Heart left ventricle (tissue), 13 donors: ENCODE results near the gene ARHGEF17.

ENCODE experiments used
- POLR2A ChIP-seq, 2 donors: fragments of 450-650 bp; IDR thresholded peaks; one replicate each; pipeline ENCODE4 v1.6.1; 2017; ENCODE audit warnings: antibody characterized with exemption in 2 of 2, mild to moderate bottlenecking in 2 of 2, moderate library complexity in 2 of 2
- TF ChIP-seq, protein P1 (sequence below), 12 donors: fragments of 200-600 bp; sonication (generic) in 4 of 12; IDR thresholded peaks; one replicate each; pipeline versions ENCODE4 v1.5.0 to v1.8.0; 2018 to 2022; ENCODE audit warnings: antibody characterized with exemption in 12 of 12, mild to moderate bottlenecking in 5 of 12
- donor health status: ischemic (EF 13 %, LVEDD 7.1; RV severe dilation, severe dysfunction).
- donor health status: DM: no; HTN: yes; CAD: no.
- donor health status: DM: no; HTN: no; CAD: no.
- donor health status: ischemic (EF 25% LVEDD 6.9; RV normal size, moderate dysfunction).
- donor health status: ischemic (EF 25% LVEDD 5.7; RV mildly dilated, moderate dysfunction).
- donor health status: ischemic (EF 35%, LVEDD 5.7; RV mildly dilated, moderate dysfunction).
- donor health status: nonischemic (EF 11% LVEDD 7.7; RV severe dilation, severe dysfunction).
- donor health status: DM: yes; HTN: yes; CAD: no.
- donor health status: PGD.
- donor health status: ischemic (EF 29% LVEDD 5.4; RV normal size, mild dysfunction).
- donor health status: nonischemic (EF 23%, LVEDD 6.1; RV moderate dilation, normal function).

GRCh38 chr11:73330569-73331093 is 22.6 kb downstream of the ARHGEF17 start:
- TF ChIP-seq, protein P1, sequence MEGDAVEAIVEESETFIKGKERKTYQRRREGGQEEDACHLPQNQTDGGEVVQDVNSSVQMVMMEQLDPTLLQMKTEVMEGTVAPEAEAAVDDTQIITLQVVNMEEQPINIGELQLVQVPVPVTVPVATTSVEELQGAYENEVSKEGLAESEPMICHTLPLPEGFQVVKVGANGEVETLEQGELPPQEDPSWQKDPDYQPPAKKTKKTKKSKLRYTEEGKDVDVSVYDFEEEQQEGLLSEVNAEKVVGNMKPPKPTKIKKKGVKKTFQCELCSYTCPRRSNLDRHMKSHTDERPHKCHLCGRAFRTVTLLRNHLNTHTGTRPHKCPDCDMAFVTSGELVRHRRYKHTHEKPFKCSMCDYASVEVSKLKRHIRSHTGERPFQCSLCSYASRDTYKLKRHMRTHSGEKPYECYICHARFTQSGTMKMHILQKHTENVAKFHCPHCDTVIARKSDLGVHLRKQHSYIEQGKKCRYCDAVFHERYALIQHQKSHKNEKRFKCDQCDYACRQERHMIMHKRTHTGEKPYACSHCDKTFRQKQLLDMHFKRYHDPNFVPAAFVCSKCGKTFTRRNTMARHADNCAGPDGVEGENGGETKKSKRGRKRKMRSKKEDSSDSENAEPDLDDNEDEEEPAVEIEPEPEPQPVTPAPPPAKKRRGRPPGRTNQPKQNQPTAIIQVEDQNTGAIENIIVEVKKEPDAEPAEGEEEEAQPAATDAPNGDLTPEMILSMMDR (IDR thresholded peaks at IDR 0.05), result peak in 8 of 12 donors; percentile 11 to 50 (median 34)
- no peak for TF ChIP-seq POLR2A (IDR thresholded peaks at IDR 0.05)
